GM18873 (cell line): ENCODE measurements around the gene CALHM1.
"Not testable (repeated sequence)": the region's sequence is repeated elsewhere in the genome, so short reads cannot be mapped to it uniquely, and the experiment has no call there.

Experiments
- ATAC-seq: cut with Tn5 transposase; IDR thresholded peaks from one replicate; pipeline ENCODE4 v1.9.1; 2021; ENCODE audit warnings: mild to moderate bottlenecking, moderate library complexity, moderate number of reproducible peaks; ENCODE audit not compliant: unreplicated experiment, low FRiP score

CALHM1 gene

DNA sequence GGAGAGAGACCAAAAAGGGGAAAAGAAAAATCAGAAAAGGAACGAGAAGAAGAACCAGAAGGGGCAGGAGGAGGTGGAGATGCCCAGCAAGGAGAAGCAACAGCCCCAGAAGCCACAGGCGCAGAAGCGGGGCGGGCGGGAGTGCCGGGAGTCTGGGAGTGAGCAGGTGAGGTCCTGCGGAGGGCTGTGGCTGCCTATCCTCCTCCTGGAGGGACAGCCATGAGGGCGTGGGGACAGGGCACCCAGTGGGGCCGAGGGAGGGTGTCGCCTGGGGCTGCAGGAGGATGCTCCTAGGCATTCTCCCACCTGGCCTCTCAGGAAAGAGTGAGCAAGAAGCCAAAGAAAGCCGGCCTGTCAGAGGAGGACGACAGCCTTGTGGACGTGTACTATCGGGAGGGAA, 18.3 kb downstream of the CALHM1 start:
- no peak for ATAC-seq

- no peak for ATAC-seq
These were observed 18.9 kb downstream of the CALHM1 start for GRCh38 chr10:103439776-103440175.

GRCh38 chr10:103433858-103434257, 24.8 kb downstream of the CALHM1 start:
- ATAC-seq = no peak

DNA sequence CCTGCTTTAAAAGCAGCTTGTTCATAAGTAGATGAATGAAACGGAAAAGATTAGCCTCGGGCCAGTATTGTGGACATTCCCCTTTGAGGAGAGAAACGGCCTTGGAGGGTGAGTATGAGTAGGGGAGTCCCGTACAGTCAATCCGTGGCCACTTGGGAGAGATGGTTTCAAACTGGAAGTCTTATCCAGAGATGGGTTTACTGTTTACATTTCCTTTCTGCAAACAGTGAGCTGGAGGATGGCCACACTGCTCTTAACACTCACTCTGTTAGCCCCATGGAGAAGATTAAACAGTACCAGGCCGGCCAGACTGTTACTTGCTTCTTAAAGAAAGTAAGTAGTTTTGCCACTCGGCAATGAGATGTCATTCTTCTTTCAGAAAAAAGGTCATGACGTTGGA, 26.8 kb downstream of the CALHM1 start:
- ATAC-seq = no peak

DNA sequence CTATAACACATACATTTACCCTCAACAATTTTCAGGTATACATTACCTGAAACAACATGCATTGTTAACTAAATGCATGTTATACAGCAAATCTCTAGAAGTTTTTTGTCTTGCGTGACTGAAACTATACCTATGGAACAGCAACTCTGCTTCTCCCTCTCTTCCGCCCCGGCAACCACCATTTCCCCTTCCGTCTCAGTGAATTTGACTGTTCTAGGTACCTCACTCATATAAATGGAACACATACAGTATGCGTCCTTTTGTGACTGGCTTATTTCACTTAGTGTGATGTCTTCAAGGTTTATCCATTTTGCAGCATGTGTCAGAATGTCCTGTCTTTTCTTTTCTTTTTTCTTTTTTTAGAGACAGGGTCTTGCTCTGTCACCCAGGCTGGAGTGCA, 29.1 kb downstream of the CALHM1 start:
- ATAC-seq = no peak

DNA sequence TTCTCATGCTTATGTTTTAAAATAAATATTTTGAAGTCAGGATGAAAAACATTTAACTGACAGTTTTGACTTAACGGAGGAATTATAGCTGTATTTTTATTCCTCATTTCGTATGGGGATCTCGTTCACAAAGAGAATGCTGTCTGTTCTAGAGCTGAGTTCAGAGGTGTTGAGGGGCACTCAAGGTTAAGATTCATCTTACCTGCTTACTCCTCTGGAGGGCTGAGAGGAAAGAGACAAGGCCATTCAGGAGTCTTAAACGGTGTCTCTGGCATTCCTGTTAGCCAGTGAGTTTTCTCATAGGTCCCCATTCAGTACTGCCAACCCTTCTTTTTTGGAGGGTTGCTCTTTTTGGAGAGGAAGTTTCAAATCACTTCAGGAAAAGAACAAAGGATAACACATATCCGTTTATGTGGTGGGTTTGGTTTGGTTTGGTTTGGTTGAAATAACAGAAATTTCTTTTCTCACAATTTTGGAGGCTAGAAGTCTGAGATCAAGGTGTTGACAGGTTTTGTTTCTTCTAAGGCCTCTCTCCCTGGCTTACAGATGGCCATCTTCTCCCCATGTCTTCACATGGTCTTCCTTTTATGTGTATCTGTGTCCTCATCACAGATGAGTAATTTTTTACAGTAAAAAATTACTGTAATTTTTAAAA, 29.6 kb downstream of the CALHM1 start:
- no peak for ATAC-seq

DNA sequence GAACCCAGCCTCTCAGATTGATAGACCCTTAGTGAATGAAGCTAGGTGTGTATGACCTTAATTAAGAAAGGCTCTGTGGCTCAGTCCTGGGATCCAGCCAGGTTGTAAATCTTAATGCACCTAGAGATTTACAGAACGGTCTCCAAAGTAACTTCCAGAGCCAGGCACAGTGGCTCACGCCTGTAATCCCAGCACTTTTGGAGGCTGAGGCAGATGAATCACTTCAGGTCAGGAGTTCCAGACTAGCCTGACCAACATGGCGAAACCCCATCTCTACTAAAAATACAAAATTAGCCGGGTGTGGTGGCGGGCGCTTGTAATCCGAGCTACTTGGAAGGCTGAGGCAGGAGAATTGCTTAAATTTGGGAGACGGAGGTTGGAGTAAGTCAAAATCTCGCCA, 30.8 kb downstream of the CALHM1 start:
- no peak for ATAC-seq

DNA sequence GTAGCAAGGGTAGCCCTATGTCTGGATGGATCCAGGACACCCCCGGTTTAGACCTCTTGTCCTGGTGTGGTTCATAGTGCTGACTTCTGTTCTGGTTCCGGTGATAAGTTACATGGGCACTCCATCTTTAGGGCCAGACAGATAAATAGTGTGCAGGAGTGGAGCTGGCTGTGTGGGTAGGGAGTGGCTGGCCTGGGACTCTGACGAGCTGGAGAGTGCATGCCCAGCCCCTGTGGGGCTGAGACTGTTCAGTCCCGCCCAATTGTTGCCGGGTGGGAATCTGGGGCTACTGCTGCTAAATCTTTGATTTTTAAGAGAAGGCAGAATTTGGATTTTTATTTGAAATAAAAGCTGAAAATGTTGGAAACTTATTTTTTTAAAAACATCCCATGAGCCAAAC, 35.0 kb downstream of the CALHM1 start:
- no peak for ATAC-seq

DNA sequence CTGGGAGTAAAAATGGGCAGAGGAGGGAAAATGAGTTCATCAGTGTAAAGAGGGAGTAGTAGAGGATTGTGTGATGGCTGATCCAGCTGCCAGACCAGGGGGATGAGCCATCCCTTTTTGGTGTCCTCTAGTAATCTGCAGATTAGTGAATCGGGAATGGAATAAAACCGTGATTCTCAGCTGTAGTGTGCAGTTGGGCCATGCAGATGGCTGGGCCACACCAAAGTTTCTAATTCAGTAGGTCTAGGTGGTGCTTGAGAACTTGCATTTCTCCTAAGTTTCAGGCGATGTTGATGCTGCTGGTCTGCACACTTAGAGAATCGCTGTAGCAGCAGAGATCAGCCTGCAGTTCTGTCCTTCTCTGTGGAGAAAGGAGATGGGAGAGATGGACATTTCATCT, 39.6 kb downstream of the CALHM1 start:
- no peak for ATAC-seq

DNA sequence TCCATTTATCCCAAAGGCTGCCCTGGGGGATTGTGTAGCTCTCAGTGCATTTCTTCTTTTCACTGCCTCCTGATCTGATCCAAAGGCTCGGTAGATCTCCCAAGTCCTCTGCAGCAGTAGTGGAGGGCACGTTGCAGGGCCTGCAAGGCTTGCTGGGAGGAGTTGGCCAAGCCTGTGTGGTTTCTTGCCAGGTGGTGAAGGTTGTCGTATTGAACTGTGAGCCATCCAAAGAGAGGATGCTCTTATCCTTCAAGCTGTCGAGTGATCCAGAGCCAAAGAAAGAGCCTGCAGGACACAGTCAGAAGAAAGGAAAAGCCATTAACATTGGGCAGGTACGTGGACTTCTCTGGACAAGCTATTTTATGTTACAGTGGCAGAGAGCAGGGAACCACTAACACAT, 41.1 kb downstream of the CALHM1 start:
- ATAC-seq = no peak

DNA sequence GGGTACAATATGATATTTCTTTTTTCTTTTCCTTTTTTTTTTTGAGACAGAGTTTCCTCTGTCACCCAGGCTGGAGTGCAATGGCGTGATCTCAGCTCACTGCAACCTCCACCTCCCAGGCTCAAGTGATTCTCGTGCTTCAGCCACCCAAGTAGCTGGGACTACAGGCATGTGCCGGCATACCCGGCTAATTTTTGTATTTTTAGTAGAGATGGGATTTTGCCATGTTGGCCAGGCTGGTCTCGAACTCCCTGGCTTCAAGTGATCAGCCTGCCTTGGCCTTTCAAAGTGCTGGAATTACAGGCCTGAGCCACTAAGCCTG, 41.6 kb downstream of the CALHM1 start:
- ATAC-seq = not testable (repeated sequence)

- ATAC-seq = no peak
These were observed 42.1 kb downstream of the CALHM1 start for GRCh38 chr10:103416436-103417147.

- no peak for ATAC-seq
These were observed 43.1 kb downstream of the CALHM1 start for GRCh38 chr10:103415581-103415980.

- ATAC-seq = no peak
These were observed 45.1 kb downstream of the CALHM1 start for GRCh38 chr10:103413564-103413963.
